NB4 (cell line): ENCODE data around the gene C11orf52.

Experiments used
- CTCF ChIP-seq: IDR thresholded peaks from one replicate; pipeline ENCODE4 v1.5.1; 2012; ENCODE audit warnings: low read depth, low read length
- MAX ChIP-seq: IDR thresholded peaks from 2 replicates; pipeline ENCODE4 v1.6.1; 2011; ENCODE audit warnings: low read depth, low read length
- MYC ChIP-seq: IDR thresholded peaks from 2 replicates; pipeline ENCODE4 v1.6.1; 2011; ENCODE audit warnings: low read depth, low read length
- POLR2A ChIP-seq: IDR thresholded peaks from 2 replicates; pipeline ENCODE4 v1.6.1; 2011; ENCODE audit warnings: mild to moderate bottlenecking; ENCODE audit not compliant: insufficient read length; ENCODE audit errors: extremely low read depth

GRCh38 chr11:111878849-111879636, 39.7 kb upstream of the C11orf52 start, which contains the start of the genes CFAP68 and FDXACB1:
- TF ChIP-seq MYC, result peak; percentile 87
- TF ChIP-seq CTCF, result peak; percentile 76
- TF ChIP-seq POLR2A, result peak; percentile 69
- TF ChIP-seq MAX, result peak; percentile 84
